Nephron progenitor cell (in vitro differentiated cells): Measurements from ENCODE around the gene ZNF223.

ENCODE experiments used
- DNase-seq: peaks from one replicate; pipeline ENCODE4 v3.0.0; 2021
- H3K27ac Mint-ChIP-seq: 2 replicates; pipeline ENCODE4 v1.8.0; 2021; ENCODE audit warnings: mild to moderate bottlenecking, moderate library complexity, mixed read lengths
- H3K27me3 Mint-ChIP-seq: 2 replicates; pipeline ENCODE4 v1.8.0; 2021; ENCODE audit warnings: mild to moderate bottlenecking, low read depth, mixed read lengths; ENCODE audit not compliant: poor library complexity
- H3K36me3 Mint-ChIP-seq: 2 replicates; pipeline ENCODE4 v1.8.0; 2021; ENCODE audit warnings: low read depth, mixed read lengths
- H3K4me1 Mint-ChIP-seq: 2 replicates; pipeline ENCODE4 v1.8.0; 2021; ENCODE audit warnings: mixed read lengths
- H3K4me3 Mint-ChIP-seq: 2 replicates; pipeline ENCODE4 v1.8.0; 2021; ENCODE audit warnings: mild to moderate bottlenecking, moderate library complexity, mixed read lengths
- H3K9me3 Mint-ChIP-seq: 2 replicates; pipeline ENCODE4 v1.8.0; 2021; ENCODE audit warnings: mild to moderate bottlenecking, moderate library complexity, mixed read lengths
- CTCF ChIP-seq: fragments of 200-600 bp; sonication (generic); IDR thresholded peaks from 2 replicates; pipeline ENCODE4 v1.5.0; 2021; ENCODE audit warnings: antibody characterized with exemption

ZNF223 gene

GRCh38 chr19:44051650-44052402 lies at the start of gene ZNF223:
ZNF223 (plus strand) TSS chr19:44052036; CDS start chr19:44055177, 3,141 bp downstream.
- no peak for TF ChIP-seq CTCF
- peaks cover 33% of the 10 kb centered on the region for H3K27me3 Mint-ChIP-seq

GRCh38 chr19:44002212-44002565 lies 49.6 kb upstream of the ZNF223 start:
- peaks cover 36% of the 10 kb centered on the region for H3K36me3 Mint-ChIP-seq
- no peak overlapping the region for H3K27ac Mint-ChIP-seq
- H3K27me3 Mint-ChIP-seq: peaks cover 16% of the 10 kb centered on the region
- TF ChIP-seq CTCF: no peak
- DNase-seq: no peak
- peaks cover 51% of the 10 kb centered on the region for H3K9me3 Mint-ChIP-seq
- peaks cover 20% of the 10 kb centered on the region for H3K4me1 Mint-ChIP-seq
- H3K4me3 Mint-ChIP-seq: peak overlapping the region; percentile 96

More at GRCh38 chr19:44051650-44052402, at the start of gene ZNF223:
- Mint-ChIP-seq H3K27ac (peak within 1 kb of the TSS; percentile 83), H3K4me1 (peaks cover 23% of the 10 kb centered on the region), H3K4me3 (peak within 1 kb of the TSS; percentile 99), H3K36me3 (peaks cover 46% of the 10 kb centered on the region), H3K9me3 (peaks cover 59% of the 10 kb centered on the region)
- DNase-seq: peak; percentile 86

GRCh38 chr19:44002566-44003460 lies 49.0 kb upstream of the ZNF223 start, which contains the start of gene ZNF230:
ZNF230 (plus strand) TSS chr19:44002957; CDS start chr19:44007079, 4,122 bp downstream.
- TF ChIP-seq CTCF: no peak
- H3K27me3 Mint-ChIP-seq: peaks cover 15% of the 10 kb centered on the region
- peak within 1 kb of the TSS; percentile 94 for H3K27ac Mint-ChIP-seq
- peaks cover 55% of the 10 kb centered on the region for H3K9me3 Mint-ChIP-seq
- DNase-seq: peak; percentile 80
- peak within 1 kb of the TSS; percentile 96 for H3K4me3 Mint-ChIP-seq
- H3K36me3 Mint-ChIP-seq: peaks cover 36% of the 10 kb centered on the region
- peaks cover 20% of the 10 kb centered on the region for H3K4me1 Mint-ChIP-seq

- Mint-ChIP-seq H3K4me1 (peaks cover 20% of the 10 kb centered on the region), H3K9me3 (peaks cover 62% of the 10 kb centered on the region), H3K27me3 (peaks cover 13% of the 10 kb centered on the region), H3K36me3 (peaks cover 36% of the 10 kb centered on the region), H3K4me3 (peak overlapping the region; percentile 96), H3K27ac (no peak overlapping the region)
- TF ChIP-seq CTCF: no peak
- peak; percentile 4 for DNase-seq
These were observed 48.3 kb upstream of the ZNF223 start for GRCh38 chr19:44003461-44004009.

GRCh38 chr19:44005973-44006372 lies 45.9 kb upstream of the ZNF223 start:
- H3K36me3 Mint-ChIP-seq: peaks cover 57% of the 10 kb centered on the region
- peaks cover 20% of the 10 kb centered on the region for H3K4me1 Mint-ChIP-seq
- peaks cover 78% of the 10 kb centered on the region for H3K9me3 Mint-ChIP-seq
- DNase-seq: no peak
- H3K27me3 Mint-ChIP-seq: peaks cover 13% of the 10 kb centered on the region
- no peak for TF ChIP-seq CTCF
- no peak overlapping the region for H3K27ac Mint-ChIP-seq
- H3K4me3 Mint-ChIP-seq: no peak overlapping the region
